BLaER1 (cell line): Measurements from ENCODE around the gene DIABLO.

Source experiments
- H3K27ac ChIP-seq: shearing (Covaris generic); formaldehyde crosslinking; 2 replicates; pipeline ENCODE4 v1.8.1; 2022
- H3K27me3 ChIP-seq: shearing (Covaris generic); formaldehyde crosslinking; 2 replicates; pipeline ENCODE4 v1.8.1; 2022
- H3K36me3 ChIP-seq: shearing (Covaris generic); formaldehyde crosslinking; 2 replicates; pipeline ENCODE4 v1.8.1; 2022
- H3K4me1 ChIP-seq: shearing (Covaris generic); formaldehyde crosslinking; 2 replicates; pipeline ENCODE4 v1.8.1; 2022
- H3K4me2 ChIP-seq: shearing (Covaris generic); formaldehyde crosslinking; 2 replicates; pipeline ENCODE4 v1.8.1; 2022
- H3K4me3 ChIP-seq: shearing (Covaris generic); formaldehyde crosslinking; 2 replicates; pipeline ENCODE4 v1.8.1; 2022
- H3K9ac ChIP-seq: shearing (Covaris generic); formaldehyde crosslinking; 2 replicates; pipeline ENCODE4 v1.8.1; 2022
- H3K9me3 ChIP-seq: shearing (Covaris generic); formaldehyde crosslinking; 2 replicates; pipeline ENCODE4 v1.8.1; 2022
- H4K20me1 ChIP-seq: shearing (Covaris generic); formaldehyde crosslinking; 2 replicates; pipeline ENCODE4 v1.8.1; 2022
- Cebpa-rat ChIP-seq: shearing (Covaris generic); IDR thresholded peaks from 2 replicates; pipeline ENCODE4 v1.8.1; 2022

Gene DIABLO

GRCh38 chr12:122159882-122160281 is 66.0 kb downstream of the DIABLO start:
- Histone ChIP-seq H3K4me2 (no peak overlapping the region), H3K9me3 (no peaks in the 10 kb centered on the region), H3K36me3 (peaks cover 4% of the 10 kb centered on the region; the same call in 1 of the 2 replicates), H4K20me1 (no peaks in the 10 kb centered on the region), H3K9ac (no peak overlapping the region), H3K27ac (no peak overlapping the region), H3K27me3 (no peaks in the 10 kb centered on the region), H3K4me3 (no peak overlapping the region), H3K4me1 (peaks cover 21% of the 10 kb centered on the region)
- TF ChIP-seq Cebpa-rat, result no peak

- Histone ChIP-seq H3K4me3 (no peak overlapping the region), H3K9ac (no peak overlapping the region), H4K20me1 (no peaks in the 10 kb centered on the region), H3K36me3 (peaks cover 4% of the 10 kb centered on the region; the same call in 1 of the 2 replicates), H3K27ac (no peak overlapping the region), H3K4me2 (no peak overlapping the region), H3K9me3 (no peaks in the 10 kb centered on the region), H3K27me3 (no peaks in the 10 kb centered on the region), H3K4me1 (peaks cover 21% of the 10 kb centered on the region)
- TF ChIP-seq Cebpa-rat, result no peak
Observed at GRCh38 chr12:122158700-122159285, 67.1 kb downstream of the DIABLO start.
